Skeletal muscle cell (primary cell): ENCODE results near the gene LGI4.
"Not testable (repeated sequence)": the region's sequence is repeated elsewhere in the genome, so short reads cannot be mapped to it uniquely, and the experiment has no call there.

Source experiments
- DNase-seq: peaks from one replicate; pipeline ENCODE4 v3.0.0-alpha.2; 2010; ENCODE audit warnings: low read depth
- H3K4me3 ChIP-seq: 2 replicates; pipeline ENCODE4 v1.5.1; 2011; ENCODE audit warnings: low read depth, mild to moderate bottlenecking, control low read depth, low read length, moderate library complexity

The LGI4 gene

DNA sequence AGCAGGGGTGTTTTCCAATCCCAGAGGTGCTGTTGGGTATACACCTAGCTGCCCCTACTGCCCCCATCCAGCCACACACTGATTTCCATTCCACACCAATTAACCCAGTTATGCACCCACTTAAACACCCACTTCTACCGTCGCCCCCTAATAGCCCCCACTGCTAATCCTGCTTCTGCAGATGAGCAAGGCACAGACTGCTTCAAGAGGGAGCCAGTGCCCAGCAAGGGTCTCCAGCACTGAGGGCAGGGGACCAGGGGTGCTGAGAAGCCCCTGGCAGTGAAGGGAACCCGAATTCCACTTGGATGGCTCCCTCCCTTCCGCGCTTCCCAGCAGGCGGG lies 9.4 kb upstream of the LGI4 start:
- DNase-seq = no peak
- H3K4me3 ChIP-seq = no peak overlapping the region

DNA sequence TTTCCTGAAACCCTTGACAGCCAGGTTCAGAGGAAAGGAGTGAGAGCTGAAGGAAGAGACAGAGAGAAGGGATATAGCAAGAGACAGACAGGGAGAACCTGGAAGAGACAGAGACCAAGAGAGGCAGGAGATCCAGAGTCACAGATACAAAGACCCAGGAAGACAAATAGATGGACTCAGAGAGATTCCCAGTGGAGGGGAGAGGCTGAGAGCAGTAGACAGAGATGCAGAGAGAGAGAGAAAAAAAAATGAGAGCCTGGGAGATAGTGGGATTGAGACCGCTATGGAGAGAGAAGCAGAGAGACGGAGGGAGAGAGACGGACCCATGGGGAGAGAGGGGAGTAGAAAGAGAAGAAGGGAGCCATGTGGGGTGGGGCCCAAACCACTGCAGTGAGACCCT lies 9.0 kb upstream of the LGI4 start:
- no peak overlapping the region for H3K4me3 ChIP-seq
- DNase-seq = no peak

DNA sequence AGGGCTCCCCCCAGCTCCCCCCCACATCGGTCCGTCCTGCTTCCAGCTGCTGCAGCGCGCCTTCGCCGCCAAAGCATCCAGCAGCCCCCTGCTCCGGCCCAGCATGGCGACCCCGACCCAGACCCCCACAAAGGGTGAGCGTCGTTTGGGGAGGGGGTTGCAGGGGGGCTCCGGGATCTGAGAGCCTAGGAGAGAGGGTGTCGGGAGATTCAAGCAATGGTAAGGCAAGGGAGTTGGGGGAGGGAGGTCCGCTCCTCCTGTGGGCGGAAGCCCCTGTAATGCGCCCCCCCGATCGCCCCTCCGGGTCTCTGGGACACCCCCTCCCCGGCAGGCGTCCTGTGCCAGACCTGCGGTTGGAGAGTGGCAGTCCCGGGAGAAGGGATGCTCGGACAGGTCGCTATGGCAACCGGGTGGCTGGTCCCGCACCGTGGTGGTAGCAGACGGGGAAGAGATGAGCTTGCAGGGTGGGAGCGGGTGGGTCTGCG lies 8.4 kb upstream of the LGI4 start, which contains the start of gene FXYD7:
Gene FXYD7 (plus strand): TSS at position 25 of the 485 bp plus-strand sequence. CDS start 79 bp downstream, at position 104.
- peak within 1 kb of the TSS; percentile 22 for H3K4me3 ChIP-seq
- no peak for DNase-seq

DNA sequence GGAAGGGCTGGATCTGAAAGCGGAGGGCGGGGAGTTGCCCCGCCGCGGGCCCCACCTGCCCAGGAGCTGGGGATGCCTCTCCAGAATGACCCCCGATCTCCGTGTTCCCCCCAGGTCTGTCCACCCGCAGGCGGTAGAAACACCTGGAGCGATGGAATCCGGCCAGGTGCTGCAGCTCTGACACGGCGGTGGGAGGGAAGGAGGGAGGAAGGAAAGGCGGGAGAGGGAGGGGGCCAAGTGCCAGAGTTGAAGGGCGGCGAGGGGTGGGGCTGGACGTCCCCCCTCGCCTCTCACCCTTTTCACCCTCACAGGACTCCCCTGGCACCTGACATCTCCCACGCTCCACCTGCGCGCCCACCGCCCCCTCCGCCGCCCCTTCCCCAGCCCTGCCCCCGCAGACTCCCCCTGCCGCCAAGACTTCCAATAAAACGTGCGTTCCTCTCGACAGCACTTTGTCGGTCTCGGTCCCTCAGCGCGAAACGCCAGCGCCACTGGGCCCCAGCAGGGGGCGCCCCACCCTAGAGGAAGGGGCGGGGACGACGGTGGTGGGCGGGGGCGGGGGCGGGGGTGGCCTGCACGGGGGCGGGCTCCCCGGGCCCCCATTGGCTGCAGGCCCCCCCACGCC lies 7.9 kb upstream of the LGI4 start:
- DNase-seq = no peak
- H3K4me3 ChIP-seq = peak overlapping the region; percentile 9

DNA sequence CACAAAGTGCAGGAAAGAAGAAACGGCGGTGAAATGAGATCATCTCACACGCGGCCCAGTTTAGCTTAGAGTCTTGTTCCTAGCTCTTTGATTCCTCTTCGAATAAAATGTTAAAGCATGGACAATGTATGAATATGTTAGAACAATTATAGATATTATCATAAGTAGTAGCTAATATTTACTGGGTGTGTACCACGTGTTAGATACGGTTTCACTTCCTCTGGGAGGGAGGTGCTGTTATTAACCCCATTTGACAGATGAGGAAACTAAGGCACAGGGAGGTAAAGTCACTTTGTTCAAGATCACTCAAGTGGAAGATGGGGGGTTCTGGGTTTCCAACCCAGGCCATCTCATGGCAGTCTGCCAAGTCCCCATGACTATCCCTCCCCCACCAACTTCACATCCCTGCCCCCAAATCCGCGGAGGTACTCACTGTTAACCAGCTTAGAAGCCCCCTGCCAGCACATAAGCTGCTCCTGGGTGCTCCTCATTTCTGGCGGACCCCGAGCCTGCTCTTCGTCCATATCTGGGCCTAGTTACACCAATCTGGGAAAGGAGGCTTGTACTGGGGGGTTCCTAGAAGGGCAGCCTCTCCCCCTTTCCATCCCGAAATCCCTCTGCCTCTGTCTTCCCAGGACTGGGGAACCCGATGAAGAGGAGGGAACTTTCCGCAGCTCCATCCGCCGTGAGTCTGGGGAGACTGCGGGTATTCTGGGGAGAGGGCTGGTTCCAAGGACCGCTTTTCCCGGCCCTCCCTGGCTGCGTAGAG lies 7.2 kb upstream of the LGI4 start:
- H3K4me3 ChIP-seq = no peak overlapping the region
- DNase-seq = no peak

DNA sequence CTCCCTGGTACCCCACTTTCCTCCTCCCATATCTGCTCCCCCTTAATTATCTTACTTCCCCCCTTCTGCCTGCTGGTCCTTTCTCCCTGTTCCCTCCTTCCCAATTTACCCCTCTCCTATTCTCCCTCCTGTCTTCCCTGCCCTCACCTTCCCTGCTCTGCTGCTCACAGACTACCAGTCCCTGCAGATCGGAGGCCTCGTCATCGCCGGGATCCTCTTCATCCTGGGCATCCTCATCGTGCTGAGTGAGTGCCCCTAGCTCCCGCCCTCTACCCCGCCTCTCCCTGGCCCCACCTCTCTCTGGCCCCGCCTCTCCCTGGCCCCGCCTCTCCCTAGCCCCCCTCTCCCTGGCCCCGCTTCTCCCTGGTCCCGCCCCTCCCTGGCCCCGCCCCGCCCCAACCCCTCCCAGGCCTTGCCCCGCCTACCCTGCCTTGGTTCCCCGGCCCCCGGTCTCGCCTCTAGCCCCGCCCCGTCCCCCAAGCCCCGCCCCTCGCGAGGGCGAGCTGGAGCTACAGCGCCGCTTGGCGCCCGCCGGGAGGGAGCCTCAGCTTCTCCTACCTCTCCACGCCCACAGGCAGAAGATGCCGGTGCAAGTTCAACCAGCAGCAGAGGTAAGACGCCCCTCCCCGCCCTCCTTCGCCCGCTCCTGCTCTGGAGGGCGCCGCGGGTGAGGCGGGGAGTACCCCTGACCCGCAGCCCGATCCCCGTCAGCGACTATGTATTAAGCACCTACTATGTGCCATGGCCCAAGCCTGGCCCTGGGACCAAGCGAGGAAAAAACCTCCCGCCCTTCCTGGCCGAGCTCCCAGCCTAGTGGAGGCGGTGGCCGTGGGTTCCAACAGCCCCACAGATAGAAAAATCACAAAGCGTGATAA lies 6.3 kb upstream of the LGI4 start:
- DNase-seq = peak; percentile 67
- peak overlapping the region; percentile 11 for H3K4me3 ChIP-seq

DNA sequence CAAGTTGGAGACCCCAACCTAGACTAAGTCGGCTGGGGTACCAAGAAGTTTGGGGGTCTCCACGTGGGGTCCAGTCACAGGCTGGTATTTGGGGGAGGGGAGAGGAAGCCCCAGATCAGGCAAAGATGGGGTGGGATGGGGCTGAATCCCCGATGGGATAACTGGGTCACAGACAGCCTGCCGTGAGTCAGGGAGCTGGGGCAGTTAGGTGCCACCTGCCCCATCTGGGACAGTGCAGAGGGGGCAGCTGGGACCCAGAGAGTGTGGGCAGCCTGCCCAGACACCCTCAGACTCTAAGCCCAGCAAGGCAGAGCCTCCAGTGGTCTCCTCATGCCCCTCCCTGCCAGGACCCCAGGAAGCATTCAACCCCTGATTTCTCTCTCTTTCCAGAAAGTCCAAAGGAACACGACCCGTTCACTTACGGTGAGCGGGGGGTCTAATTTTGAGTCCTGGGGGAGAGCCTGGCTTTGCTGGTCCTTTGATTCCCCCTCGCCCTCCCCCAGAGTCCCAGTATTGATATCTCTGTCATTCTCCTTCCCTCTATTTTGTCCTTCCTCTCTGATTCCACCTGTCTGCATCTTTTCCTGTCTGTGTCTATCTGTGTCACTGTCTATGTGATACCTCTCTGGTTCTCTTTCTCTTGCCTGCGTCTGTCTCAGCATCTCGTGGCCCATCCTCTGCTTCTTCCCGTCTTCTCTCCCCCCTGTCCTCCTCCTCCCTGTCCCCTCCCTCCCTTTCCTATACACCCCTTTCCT lies 5.5 kb upstream of the LGI4 start:
- DNase-seq = no peak
- H3K4me3 ChIP-seq = no peak overlapping the region

DNA sequence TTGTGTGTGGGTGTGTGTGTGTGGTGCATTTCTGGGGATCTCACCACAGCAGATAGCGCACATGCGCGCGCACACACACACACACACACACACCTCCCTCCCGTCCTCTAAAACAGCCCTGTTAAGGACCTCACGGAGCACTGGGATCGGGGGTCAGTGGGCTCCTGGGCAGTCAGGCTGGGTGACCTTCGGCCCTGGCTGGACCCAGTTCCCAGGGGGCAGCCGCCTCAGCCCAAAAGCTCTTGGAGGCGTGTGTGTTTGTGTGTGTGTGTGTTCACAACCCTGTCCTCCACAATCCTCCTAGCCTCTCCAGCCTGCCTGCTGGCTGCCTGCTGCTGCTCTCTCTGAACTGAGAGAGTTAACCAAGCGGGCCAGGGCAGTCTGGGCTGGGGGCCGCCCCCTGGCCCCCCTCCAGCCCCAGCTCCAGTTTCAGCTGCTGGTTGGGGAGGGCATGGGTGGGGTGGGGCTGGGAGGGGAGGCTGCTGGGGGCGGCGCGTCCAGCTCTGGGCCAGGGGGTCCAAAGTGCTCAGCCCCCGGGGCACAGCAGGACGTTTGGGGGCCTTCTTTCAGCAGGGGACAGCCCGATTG lies 3.5 kb upstream of the LGI4 start, which contains the start of gene FXYD1:
Gene FXYD1 (plus strand): TSS at position 520 of the 588 bp plus-strand sequence. CDS start 1,256 bp downstream, outside the sequence.
- no peak for DNase-seq

DNA sequence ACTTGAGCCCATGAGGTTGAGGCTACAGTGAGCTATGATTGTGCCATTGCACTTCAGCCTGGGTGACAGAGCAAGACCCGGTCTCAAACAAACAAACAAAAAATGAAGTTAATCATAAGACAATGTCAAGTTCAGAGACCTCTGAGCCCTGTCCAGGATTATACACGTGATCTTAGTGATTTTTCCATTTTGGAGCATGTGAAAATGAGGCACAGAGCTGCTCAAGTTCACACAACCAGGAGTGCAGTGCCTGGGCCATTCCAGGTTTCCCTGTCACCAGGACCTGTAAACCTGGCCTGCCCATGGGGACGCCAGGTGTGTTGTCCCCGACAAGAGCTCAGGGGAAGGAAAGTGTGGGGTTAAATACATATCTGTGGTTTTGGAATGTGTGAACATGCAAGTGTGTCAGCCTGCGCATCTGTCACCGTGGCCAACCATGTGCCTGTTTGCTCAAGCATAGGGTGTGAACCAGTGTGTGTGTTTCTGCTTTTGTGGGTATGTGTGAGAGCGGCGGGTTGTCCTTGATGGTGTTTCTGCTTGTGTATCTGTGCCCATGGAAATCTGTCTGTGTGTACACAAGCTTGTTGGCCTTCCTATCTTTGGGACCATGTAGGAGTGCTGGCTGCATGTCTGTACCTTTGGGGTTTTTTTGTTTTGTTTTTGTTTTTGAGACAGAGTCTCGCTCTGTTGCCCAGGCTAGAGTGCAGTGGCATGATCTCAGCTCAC lies 2.3 kb upstream of the LGI4 start:
- no peak for DNase-seq
- no peak overlapping the region for H3K4me3 ChIP-seq

More for the DNA sequence above, 3.5 kb upstream of the LGI4 start, which contains the start of gene FXYD1:
- peak within 1 kb of the TSS; percentile 22 for H3K4me3 ChIP-seq

DNA sequence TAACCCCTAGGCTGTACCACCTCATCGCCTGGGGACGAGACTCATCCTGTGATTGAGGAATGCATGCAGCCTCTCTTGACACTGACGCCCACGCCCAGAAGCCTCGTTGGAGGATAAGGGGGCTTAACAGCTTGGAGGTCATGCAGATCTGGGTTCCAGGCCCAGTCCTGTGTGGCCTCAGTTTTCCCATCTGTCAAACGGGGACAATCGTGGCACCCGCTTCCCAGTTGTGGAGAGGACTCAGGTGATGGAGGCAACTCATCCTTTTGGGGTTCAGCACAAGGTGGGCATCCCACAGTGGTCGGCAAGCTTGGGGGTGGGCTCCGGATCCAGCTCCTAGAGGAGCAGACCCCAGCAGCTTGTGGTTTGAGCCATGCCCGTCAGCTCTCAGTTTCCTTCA lies 1.4 kb upstream of the LGI4 start:
- DNase-seq = no peak
- no peak overlapping the region for H3K4me3 ChIP-seq

DNA sequence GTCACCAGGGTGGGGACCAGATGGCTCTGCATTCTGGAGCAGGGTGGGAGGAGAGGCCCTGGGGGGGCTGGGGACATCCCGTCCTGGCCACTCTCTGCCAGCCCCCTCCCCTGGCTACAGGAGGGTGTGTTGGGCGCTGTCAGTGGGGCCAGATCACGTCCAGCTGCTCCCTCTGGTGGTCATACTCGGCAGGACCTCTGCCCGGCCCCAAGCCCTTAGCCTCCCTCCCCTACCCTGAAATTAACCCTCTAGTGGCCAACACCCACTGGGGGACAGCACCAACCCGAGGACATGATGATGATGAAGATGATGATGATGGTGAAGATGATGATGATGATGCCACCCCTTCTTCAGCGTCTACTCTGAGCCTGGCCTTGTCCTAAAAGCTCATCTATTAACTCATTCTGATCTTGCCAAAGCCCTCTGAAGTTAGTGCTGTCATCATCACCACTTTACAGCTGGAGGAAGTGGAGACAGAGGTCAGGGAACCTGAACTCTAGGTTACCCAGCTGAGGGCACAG lies 590 bp upstream of the LGI4 start:
- no peak for DNase-seq
- no peak overlapping the region for H3K4me3 ChIP-seq

DNA sequence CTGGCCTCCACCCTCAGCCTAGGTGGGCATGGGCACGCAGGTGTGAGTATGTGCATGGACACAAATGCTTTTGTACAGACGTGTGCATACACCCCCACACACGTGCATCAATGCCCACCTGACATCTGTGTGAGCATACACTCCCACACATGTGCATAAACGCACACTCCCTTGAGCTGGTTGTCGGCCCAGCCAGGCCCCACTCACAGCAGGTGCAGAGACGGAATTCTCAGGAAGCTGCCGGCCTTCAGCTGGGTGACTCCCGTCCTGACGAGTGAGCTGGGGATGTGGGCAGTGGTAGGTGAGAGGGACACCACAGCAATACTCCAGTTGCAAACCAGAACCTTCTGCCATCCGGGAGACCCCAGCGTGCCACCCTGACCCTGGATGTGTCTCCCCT lies 1.0 kb downstream of the LGI4 start:
- H3K4me3 ChIP-seq = no peak overlapping the region
- no peak for DNase-seq

DNA sequence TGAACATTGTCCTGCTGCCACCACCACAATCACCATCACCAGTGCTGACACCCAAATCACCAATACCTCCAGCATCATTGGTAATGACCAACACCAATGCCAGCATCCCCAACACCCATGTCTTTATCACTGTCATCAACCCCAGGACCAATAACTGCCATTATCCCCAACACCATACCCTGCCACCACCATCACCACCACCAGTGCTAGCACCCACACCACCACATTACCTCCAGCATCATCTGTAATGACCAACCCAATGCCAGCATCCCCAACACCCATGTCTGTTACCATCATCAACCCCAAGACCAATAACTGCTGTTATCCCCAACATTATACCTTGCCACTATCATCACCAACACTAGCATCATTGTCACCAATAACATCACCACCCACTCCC lies 2.6 kb downstream of the LGI4 start:
- H3K4me3 ChIP-seq = no peak overlapping the region
- no peak for DNase-seq

DNA sequence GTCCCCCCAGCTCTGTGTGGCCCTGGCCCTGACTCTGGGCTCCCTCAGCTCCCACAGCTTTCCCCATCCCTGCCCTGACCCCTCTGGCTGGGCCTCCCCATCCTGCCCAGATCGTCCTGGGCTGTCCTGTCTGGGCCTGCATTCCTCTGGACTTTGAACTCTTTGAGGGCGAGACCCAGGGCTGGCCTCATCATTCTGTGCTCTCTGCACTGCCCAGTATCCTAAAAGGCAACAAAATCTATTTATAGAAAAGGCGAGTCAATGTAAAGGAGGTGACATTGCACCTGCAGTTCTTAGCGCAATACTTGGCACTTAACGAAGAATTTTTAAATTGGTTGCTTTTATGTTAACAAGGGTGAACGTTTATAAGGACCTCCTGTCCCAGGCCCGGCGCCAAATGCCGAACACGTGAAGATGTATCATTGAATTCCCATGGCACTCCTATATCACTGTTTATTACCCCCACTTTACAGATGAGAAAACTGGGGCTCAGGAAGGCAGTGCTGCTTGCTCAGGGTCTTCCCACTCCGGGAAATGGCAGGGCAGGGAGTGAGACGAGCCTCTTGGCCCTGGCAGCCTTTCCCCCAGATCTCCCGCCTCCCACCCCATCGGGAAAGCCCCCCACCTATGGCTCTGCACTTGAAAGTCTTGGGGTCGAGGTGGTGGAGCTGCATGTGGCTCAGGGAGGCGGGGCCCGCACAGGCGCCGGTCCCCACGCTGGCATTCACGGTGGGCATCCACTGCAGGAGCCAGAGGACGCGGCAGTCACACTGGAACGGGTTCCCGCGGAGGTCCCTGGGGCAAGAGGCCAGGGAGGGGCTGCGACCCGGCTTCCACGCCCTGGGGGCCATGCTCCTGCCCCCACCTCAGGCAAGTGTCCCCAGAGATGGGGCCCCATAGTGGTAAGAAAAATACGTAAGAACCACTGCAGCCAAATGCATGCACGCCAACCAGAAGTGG lies 3.8 kb downstream of the LGI4 start:
- no peak for DNase-seq
- no peak overlapping the region for H3K4me3 ChIP-seq

DNA sequence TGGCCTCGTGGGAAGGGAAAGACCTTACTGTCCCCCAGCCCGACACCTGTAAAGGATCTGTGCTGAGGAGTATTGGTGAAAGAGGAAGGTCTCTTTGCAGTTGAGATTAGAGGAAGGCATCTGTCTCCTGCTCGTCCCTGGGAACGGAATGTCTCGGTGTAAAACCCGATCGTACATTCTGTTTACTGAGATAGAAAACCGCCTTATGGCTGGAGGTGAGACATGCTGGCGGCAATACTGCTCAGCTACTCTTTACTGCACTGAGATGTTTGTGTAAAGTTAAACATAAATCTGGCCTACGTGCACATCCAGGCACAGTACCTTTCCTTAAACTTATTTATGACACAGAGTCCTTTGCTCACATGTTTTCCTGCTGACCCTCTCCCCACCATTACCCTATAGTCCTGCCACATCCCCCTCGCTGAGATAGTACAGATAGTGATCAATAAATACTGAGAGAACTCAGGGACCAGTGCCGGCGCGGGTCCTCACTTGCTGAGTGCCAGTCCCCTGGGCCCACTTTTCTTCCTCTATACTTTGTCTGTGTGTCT lies 5.1 kb downstream of the LGI4 start:
- not testable (repeated sequence) for H3K4me3 ChIP-seq, DNase-seq

DNA sequence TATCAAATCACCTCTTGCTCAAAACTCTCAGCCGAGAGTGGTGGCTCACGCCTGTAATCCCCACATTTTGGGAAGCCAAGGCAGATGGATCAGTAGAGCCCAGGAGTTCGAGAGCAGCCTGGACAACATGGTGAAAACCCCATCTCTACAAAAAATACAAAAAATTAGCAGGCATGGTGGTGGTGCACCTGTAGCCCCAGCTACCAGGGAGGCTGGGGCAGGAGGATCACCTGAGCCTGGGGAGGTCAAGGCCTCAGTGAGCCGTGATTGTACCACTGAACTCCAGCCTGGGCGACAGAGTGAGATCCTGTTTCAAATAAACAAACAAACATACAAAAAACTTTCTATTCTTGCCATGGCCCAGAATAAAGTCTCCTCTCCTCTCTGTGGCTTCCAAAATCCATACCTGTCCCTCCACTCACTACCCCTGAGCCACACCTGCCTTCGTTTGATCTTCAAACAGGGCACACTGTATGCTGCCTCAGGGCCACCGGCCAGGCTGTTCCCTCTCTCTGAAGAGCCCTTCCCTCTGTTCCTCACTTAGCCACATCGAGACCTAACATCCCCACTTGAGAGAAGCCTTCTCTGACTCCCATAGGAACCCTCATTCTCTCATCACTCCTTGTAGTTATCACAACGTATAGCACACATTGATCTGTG lies 6.3 kb downstream of the LGI4 start:
- no peak for DNase-seq
- no peak overlapping the region for H3K4me3 ChIP-seq
